Neural cell (in vitro differentiated cells): ENCODE data around the gene KRTAP2-1.
"Not testable (repeated sequence)": the region's sequence is repeated elsewhere in the genome, so short reads cannot be mapped to it uniquely, and the experiment has no call there.

ENCODE experiments used
- EP300 ChIP-seq: fragments of 450-650 bp; conservative IDR thresholded peaks from 2 replicates; pipeline ENCODE4 v1.6.1; 2014; ENCODE audit warnings: antibody characterized with exemption, mild to moderate bottlenecking, moderate library complexity; ENCODE audit not compliant: poor library complexity, severe bottlenecking
- EZH2 ChIP-seq: fragments of 200-600, 300-800 bp; shearing (Covaris generic), sonication (generic); IDR thresholded peaks from 2 replicates; pipeline ENCODE4 v1.6.1; 2014; ENCODE audit warnings: antibody characterized with exemption, low read length, borderline replicate concordance, mild to moderate bottlenecking; ENCODE audit not compliant: insufficient read depth, poor library complexity, severe bottlenecking
- MXI1 ChIP-seq: fragments of 450-650 bp; conservative IDR thresholded peaks from 2 replicates; pipeline ENCODE4 v1.6.1; 2014; ENCODE audit warnings: antibody characterized with exemption, mild to moderate bottlenecking; ENCODE audit not compliant: poor library complexity, severe bottlenecking
- POLR2AphosphoS5 ChIP-seq: IDR thresholded peaks from 2 replicates; pipeline ENCODE4 v1.6.1; 2012
- RAD21 ChIP-seq: fragments of 450-650 bp; conservative IDR thresholded peaks from 2 replicates; pipeline ENCODE4 v1.6.1; 2014; ENCODE audit warnings: antibody characterized with exemption, mild to moderate bottlenecking, moderate library complexity
- REST ChIP-seq: IDR thresholded peaks from 2 replicates; pipeline ENCODE4 v1.6.1; 2012; ENCODE audit warnings: borderline replicate concordance
- SMC3 ChIP-seq: fragments of 450-650 bp; conservative IDR thresholded peaks from 2 replicates; pipeline ENCODE4 v1.6.1; 2014; ENCODE audit warnings: antibody characterized with exemption, mild to moderate bottlenecking, moderate library complexity; ENCODE audit not compliant: poor library complexity
- TAF1 ChIP-seq: IDR thresholded peaks from 2 replicates; pipeline ENCODE4 v1.6.1; 2012; ENCODE audit warnings: low read depth
- TF ChIP-seq, protein P1 (sequence below): fragments of 450-650 bp; IDR thresholded peaks from 2 replicates; pipeline ENCODE4 v1.5.1; 2014; ENCODE audit warnings: antibody characterized with exemption, mild to moderate bottlenecking, moderate library complexity; ENCODE audit not compliant: poor library complexity, severe bottlenecking

- TF ChIP-seq, protein P1, sequence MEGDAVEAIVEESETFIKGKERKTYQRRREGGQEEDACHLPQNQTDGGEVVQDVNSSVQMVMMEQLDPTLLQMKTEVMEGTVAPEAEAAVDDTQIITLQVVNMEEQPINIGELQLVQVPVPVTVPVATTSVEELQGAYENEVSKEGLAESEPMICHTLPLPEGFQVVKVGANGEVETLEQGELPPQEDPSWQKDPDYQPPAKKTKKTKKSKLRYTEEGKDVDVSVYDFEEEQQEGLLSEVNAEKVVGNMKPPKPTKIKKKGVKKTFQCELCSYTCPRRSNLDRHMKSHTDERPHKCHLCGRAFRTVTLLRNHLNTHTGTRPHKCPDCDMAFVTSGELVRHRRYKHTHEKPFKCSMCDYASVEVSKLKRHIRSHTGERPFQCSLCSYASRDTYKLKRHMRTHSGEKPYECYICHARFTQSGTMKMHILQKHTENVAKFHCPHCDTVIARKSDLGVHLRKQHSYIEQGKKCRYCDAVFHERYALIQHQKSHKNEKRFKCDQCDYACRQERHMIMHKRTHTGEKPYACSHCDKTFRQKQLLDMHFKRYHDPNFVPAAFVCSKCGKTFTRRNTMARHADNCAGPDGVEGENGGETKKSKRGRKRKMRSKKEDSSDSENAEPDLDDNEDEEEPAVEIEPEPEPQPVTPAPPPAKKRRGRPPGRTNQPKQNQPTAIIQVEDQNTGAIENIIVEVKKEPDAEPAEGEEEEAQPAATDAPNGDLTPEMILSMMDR = not testable (repeated sequence)
- TF ChIP-seq EZH2, EP300, RAD21, POLR2AphosphoS5, MXI1, REST, TAF1, SMC3: not testable (repeated sequence)
Observed at GRCh38 chr17:40999563-40999962, 47.6 kb downstream of the KRTAP2-1 start, which contains the start of gene KRTAP3-2.
